Kidney (tissue), 14 donors: ENCODE measurements around the gene CTAGE4. TPM values are rescaled to one million over a fixed set of nuclear protein-coding genes. Genes with fewer than 3 reads are reported as not detected.

Experiments used
- DNase-seq, 5 donors: peaks; one replicate each; pipeline ENCODE4 v3.0.0-alpha.2; 2013 to 2020
- FAIRE-seq: peaks from 2 replicates; lab custom pipeline; 2012; peaks lifted over from hg19 to GRCh38; lab: Jason Lieb, UNC
- H3K27ac ChIP-seq, 2 donors: one replicate each; pipeline ENCODE4 v1.7.0; 2013; ENCODE audit warnings: low read depth in 2 of 2, low read length in 2 of 2, inconsistent platforms in 1 of 2
- H3K27me3 ChIP-seq: one replicate; pipeline ENCODE4 v1.7.1; 2013; ENCODE audit warnings: low read length, inconsistent platforms; ENCODE audit not compliant: control insufficient read depth, insufficient read depth
- H3K36me3 ChIP-seq, 3 donors: one replicate each; pipeline versions ENCODE4 v1.7.0 to v1.7.1; 2013; ENCODE audit warnings: low read length in 3 of 3, control low read depth in 1 of 3, inconsistent platforms in 1 of 3; ENCODE audit not compliant: insufficient read depth in 3 of 3, control insufficient read depth in 2 of 3
- H3K4me1 ChIP-seq, 3 donors: one replicate each; pipeline versions ENCODE4 v1.7.0 to v1.7.1; 2013; ENCODE audit warnings: low read length in 3 of 3, inconsistent platforms in 1 of 3, low read depth in 1 of 3; ENCODE audit not compliant: control insufficient read depth in 2 of 3, insufficient read depth in 2 of 3
- H3K4me3 ChIP-seq, 3 donors: one replicate each; pipeline versions ENCODE4 v1.7.0 to v1.8.1; 2013; ENCODE audit warnings: low read length in 3 of 3, control low read depth in 1 of 3, inconsistent platforms in 1 of 3
- H3K9ac ChIP-seq, 3 donors: one replicate each; pipeline versions ENCODE4 v1.7.0 to v1.7.1; 2013; ENCODE audit warnings: low read length in 3 of 3, control low read depth in 1 of 3, inconsistent platforms in 1 of 3
- H3K9me3 ChIP-seq, 3 donors: one replicate each; pipeline versions ENCODE4 v1.7.0 to v1.7.1; 2013; ENCODE audit warnings: low read length in 3 of 3, control low read depth in 1 of 3, inconsistent platforms in 1 of 3; ENCODE audit not compliant: control insufficient read depth in 2 of 3, insufficient read depth in 1 of 3
- intact Hi-C: fragments of 100-400 bp; cut with DNase I; formaldehyde crosslinking; loops from one replicate; pipeline ENCODE4 v1.11.1; 2022
- polyA plus RNA-seq: library from polyadenylated mRNA; stranded (reverse); fragments of 350-450 nt; fragmentation: Illumina TruSeq; extraction: RNeasy Lipid Tissue Mini Kit (QIAGEN cat#74804); gene quantifications from one replicate; pipeline ENCODE4 v1.2.3, GENCODE V29; 2014; ENCODE audit warnings: low read depth, low replicate concordance; ENCODE audit not compliant: insufficient read depth
- total RNA-seq: library from RNA; stranded (reverse); fragmentation: NEBNext Ultra II Directional; extraction: Animal tissue kit (Norgen Biotek cat#: 25700); gene quantifications from one replicate; pipeline ENCODE4 v1.2.1, GENCODE V29; 2021
- TF ChIP-seq, protein P1 (sequence below): IDR thresholded peaks from 3 replicates; pipeline ENCODE4 v1.5.1; 2012; ENCODE audit warnings: mild to moderate bottlenecking, moderate library complexity, borderline replicate concordance; ENCODE audit not compliant: insufficient read depth; ENCODE audit errors: extremely low read depth
- donor health status: control.
- donor health status: control.
- donor health status: control.
- donor health status: control.
- donor health status: control.
- donor health status: DM: yes; HTN: yes; CAD: no.
- donor health status: Normal renal cell carcinoma (clear cell type).

Gene CTAGE4
- total and polyA plus RNA-seq, 2 donors from 2014 or later = 4.2 to 4.9 TPM

- intact Hi-C loops = no loop called here
- no peak overlapping the region for H3K27ac ChIP-seq
- H3K27me3 ChIP-seq = no peaks in the 10 kb centered on the region
- DNase-seq = no peak
- H3K36me3 ChIP-seq = no peaks in the 10 kb centered on the region
- TF ChIP-seq, protein P1, sequence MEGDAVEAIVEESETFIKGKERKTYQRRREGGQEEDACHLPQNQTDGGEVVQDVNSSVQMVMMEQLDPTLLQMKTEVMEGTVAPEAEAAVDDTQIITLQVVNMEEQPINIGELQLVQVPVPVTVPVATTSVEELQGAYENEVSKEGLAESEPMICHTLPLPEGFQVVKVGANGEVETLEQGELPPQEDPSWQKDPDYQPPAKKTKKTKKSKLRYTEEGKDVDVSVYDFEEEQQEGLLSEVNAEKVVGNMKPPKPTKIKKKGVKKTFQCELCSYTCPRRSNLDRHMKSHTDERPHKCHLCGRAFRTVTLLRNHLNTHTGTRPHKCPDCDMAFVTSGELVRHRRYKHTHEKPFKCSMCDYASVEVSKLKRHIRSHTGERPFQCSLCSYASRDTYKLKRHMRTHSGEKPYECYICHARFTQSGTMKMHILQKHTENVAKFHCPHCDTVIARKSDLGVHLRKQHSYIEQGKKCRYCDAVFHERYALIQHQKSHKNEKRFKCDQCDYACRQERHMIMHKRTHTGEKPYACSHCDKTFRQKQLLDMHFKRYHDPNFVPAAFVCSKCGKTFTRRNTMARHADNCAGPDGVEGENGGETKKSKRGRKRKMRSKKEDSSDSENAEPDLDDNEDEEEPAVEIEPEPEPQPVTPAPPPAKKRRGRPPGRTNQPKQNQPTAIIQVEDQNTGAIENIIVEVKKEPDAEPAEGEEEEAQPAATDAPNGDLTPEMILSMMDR = no peak
- FAIRE-seq = no peak
- H3K9me3 ChIP-seq = no peaks in the 10 kb centered on the region
- no peak overlapping the region for H3K9ac ChIP-seq
- H3K4me1 ChIP-seq = no peaks in the 10 kb centered on the region
- H3K4me3 ChIP-seq = no peak overlapping the region
Observed at GRCh38 chr7:144142187-144142586, 41.1 kb upstream of the CTAGE4 start.

GRCh38 chr7:144144426-144144825 lies 38.8 kb upstream of the CTAGE4 start:
- Histone ChIP-seq H3K4me3 (no peak overlapping the region), H3K9ac (no peak overlapping the region), H3K4me1 (no peaks in the 10 kb centered on the region), H3K36me3 (no peaks in the 10 kb centered on the region), H3K9me3 (peaks cover 0 to 12% (median 6%) of the 10 kb centered on the region in 3 donors), H3K27ac (no peak overlapping the region), H3K27me3 (no peaks in the 10 kb centered on the region)
- FAIRE-seq (no peak), DNase-seq (no peak)
- intact Hi-C loops = no loop called here
- TF ChIP-seq, protein P1 = no peak

- Histone ChIP-seq H3K27ac (no peak overlapping the region), H3K4me3 (no peak overlapping the region), H3K9ac (no peak overlapping the region), H3K36me3 (no peaks in the 10 kb centered on the region), H3K27me3 (no peaks in the 10 kb centered on the region), H3K4me1 (no peaks in the 10 kb centered on the region), H3K9me3 (peaks cover 0 to 18% (median 10%) of the 10 kb centered on the region in 3 donors)
- FAIRE-seq (no peak), DNase-seq (no peak)
- intact Hi-C loops = no loop called here
- TF ChIP-seq, protein P1 = no peak
Observed at GRCh38 chr7:144148224-144148827, 34.9 kb upstream of the CTAGE4 start.

- no peaks in the 10 kb centered on the region for H3K4me1 ChIP-seq
- intact Hi-C loops = no loop called here
- DNase-seq (no peak), FAIRE-seq (no peak)
- H3K27me3 ChIP-seq = no peaks in the 10 kb centered on the region
- no peak overlapping the region for H3K9ac ChIP-seq
- H3K36me3 ChIP-seq = no peaks in the 10 kb centered on the region
- H3K4me3 ChIP-seq = no peak overlapping the region
- H3K27ac ChIP-seq = no peak overlapping the region
- TF ChIP-seq, protein P1 = no peak
- H3K9me3 ChIP-seq = no peaks in the 10 kb centered on the region
Observed at GRCh38 chr7:144158861-144159260, 24.4 kb upstream of the CTAGE4 start.
